Measurements from ENCODE around the gene E4F1. TPM values are rescaled to one million over a fixed set of nuclear protein-coding genes. Genes with fewer than 3 reads are reported as not detected.

Gene E4F1, protein sequence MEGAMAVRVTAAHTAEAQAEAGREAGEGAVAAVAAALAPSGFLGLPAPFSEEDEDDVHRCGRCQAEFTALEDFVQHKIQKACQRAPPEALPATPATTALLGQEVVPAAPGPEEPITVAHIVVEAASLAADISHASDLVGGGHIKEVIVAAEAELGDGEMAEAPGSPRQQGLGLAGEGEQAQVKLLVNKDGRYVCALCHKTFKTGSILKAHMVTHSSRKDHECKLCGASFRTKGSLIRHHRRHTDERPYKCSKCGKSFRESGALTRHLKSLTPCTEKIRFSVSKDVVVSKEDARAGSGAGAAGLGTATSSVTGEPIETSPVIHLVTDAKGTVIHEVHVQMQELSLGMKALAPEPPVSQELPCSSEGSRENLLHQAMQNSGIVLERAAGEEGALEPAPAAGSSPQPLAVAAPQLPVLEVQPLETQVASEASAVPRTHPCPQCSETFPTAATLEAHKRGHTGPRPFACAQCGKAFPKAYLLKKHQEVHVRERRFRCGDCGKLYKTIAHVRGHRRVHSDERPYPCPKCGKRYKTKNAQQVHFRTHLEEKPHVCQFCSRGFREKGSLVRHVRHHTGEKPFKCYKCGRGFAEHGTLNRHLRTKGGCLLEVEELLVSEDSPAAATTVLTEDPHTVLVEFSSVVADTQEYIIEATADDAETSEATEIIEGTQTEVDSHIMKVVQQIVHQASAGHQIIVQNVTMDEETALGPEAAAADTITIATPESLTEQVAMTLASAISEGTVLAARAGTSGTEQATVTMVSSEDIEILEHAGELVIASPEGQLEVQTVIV
- 59.2 and 250 TPM in 2 replicates for total RNA-seq (2011; cell fraction: chromatin; rRNA removed; ENCODE audit: low replicate concordance)
- 208 and 236 TPM in 2 replicates for total RNA-seq (2011; cell fraction: nucleolus; rRNA removed)
- 68.1 and 94.3 TPM in 2 replicates for total RNA-seq (2011; cell fraction: nucleoplasm; rRNA removed)
- total RNA-seq (2014; rRNA removed) (94.9 and 97.1 TPM in 2 replicates), total RNA-seq (2014; rRNA removed; fragmentation: Illumina TruSeq; extraction: Trizol) (3.7 and 5.5 TPM in 2 replicates), total RNA-seq (2015; rRNA removed; fragmentation: Illumina TruSeq; extraction: Trizol) (33.1 and 37.3 TPM in 2 replicates), total RNA-seq (2021) (53.2 and 63.2 TPM in 2 replicates), polyA plus RNA-seq (2011; rRNA removed) (20.4 and 32.0 TPM in 2 replicates), polyA plus RNA-seq (2014; fragmentation: Illumina TruSeq; extraction: Trizol) (5.6 and 23.2 TPM in 2 replicates), polyA plus RNA-seq (2014; fragmentation: Nextera tagmentation; extraction: Ambion mirVana) (under 1 TPM; 0.48 to 0.96 TPM), polyA plus RNA-seq (2014; rRNA removed) (58.7 and 62.7 TPM in 2 replicates), polyA minus RNA-seq (2011; rRNA and poly(A)+ RNA removed) (5.5 and 8.4 TPM in 2 replicates), Bru-seq, nascent RNA (percentile 76 among the genes with signal in this experiment), BruChase-seq, experiment 1, labeled RNA remaining after a 2-hour chase (percentile 66 among the genes with signal in this experiment), BruChase-seq, experiment 2, labeled RNA remaining after a 6-hour chase (percentile 75 among the genes with signal in this experiment)
- polyA plus RNA-seq (2011; cell fraction: cytosol; rRNA removed): 27.5 and 65.2 TPM in 2 replicates
- 215 and 329 TPM in 2 replicates for polyA plus RNA-seq (2011; cell fraction: nucleus; rRNA removed)
- polyA plus RNA-seq (2012): 34.9 and 35.9 TPM in 2 replicates
- 30.6 and 30.9 TPM in 2 replicates for polyA minus RNA-seq (2011; cell fraction: cytosol; rRNA and poly(A)+ RNA removed)
- 67.1 and 68.3 TPM in 2 replicates for polyA minus RNA-seq (2011; cell fraction: nucleus; rRNA and poly(A)+ RNA removed)
- long read RNA-seq, experiment 1, transcript E4F1-201 (14 exons, 2,573 nt): major isoform, 55 of 236 reads
- long read RNA-seq, experiment 1, partial matches to known transcripts: 55 of 236 reads
- long read RNA-seq, experiment 1, other reads (novel, unspliced or antisense): 125 of 236 reads
- long read RNA-seq, experiment 2, transcript E4F1-201 (14 exons, 2,573 nt): major isoform, 9 of 43 reads
- long read RNA-seq, experiment 2, partial matches to known transcripts: 13 of 43 reads
- long read RNA-seq, experiment 2, other reads (novel, unspliced or antisense): 21 of 43 reads
- long read RNA-seq, experiment 3, transcript E4F1-201 (14 exons, 2,573 nt): major isoform, 31 of 60 reads
- long read RNA-seq, experiment 3, partial matches to known transcripts: 3 of 60 reads
- long read RNA-seq, experiment 3, other reads (novel, unspliced or antisense): 26 of 60 reads

DNA sequence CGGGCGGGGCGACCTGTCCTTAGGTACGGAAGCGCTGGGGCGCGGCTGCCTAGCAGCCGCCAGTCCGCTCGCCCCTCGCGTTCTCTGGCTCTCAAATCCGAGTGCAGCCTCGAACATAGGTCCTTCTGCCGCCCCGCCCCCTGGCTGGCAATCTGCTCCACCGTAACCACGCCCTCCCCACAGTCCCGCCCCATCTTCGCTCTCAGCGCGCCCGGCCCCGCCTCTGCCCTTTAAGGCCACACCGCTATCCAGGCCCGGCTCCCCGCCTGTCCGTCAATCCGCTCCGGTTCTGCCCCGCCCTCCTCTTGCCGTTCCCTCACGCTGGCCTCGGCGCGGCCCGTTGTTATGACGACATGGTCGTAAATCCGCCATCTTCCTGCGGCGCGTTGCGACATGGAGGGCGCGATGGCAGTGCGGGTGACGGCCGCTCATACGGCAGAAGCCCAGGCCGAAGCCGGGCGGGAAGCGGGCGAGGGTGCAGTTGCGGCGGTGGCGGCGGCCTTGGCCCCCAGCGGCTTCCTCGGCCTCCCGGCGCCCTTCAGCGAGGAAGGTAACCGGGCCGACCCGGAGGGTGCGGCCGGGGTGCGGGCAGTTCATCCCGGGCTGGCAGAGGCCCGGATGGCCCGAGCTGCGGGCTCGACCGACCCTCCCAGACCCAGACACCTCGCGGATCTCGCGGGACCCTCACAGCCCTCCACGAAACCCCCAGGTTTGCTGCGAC is at the start of gene E4F1:
TSS of gene E4F1 (plus strand) at position 371 of the 721 bp plus-strand sequence. CDS start at position 394, 23 bp downstream.
- DNase-seq (ENCODE audit: extremely low read depth in 1 of 4, low spot score in 3 of 4) (peak; percentile 94 to 100 (median 96)), FAIRE-seq (peak; percentile 96), ATAC-seq (peak; percentile 94)
- Histone ChIP-seq H3K79me2 (ENCODE audit: control insufficient read depth, insufficient read depth, low read length) (peaks cover 47% of the 10 kb centered on the region), H3K4me2 (ENCODE audit: insufficient read depth, low read length) (peak within 1 kb of the TSS; percentile 77), H3K27me3 (ENCODE audit: control insufficient read depth in 2 of 2, insufficient read depth in 2 of 2, low read length in 2 of 2) (no peaks in the 10 kb centered on the region), H4K20me1 (replicated peaks; ENCODE audit: control insufficient read depth, insufficient read depth, low read length) (peaks cover 11% of the 10 kb centered on the region), H3K36me3 (ENCODE audit: control insufficient read depth, insufficient read depth, low read length) (peaks cover 32% of the 10 kb centered on the region; the same call in 1 of the 3 replicates), H3K9me3 (replicated peaks; ENCODE audit: control insufficient read depth, insufficient read depth, low read depth, low read length) (no peaks in the 10 kb centered on the region), H2AFZ (ENCODE audit: low read depth, low read length) (peak within 1 kb of the TSS; percentile 83), H3K4me3 (peak within 1 kb of the TSS; percentile 87), H3K9me1 (ENCODE audit: control insufficient read depth, insufficient read depth, low read length) (no peaks in the 10 kb centered on the region), H3K27ac (ENCODE audit: extremely low read depth, low read depth, low read length) (peak within 1 kb of the TSS; percentile 82), H3K9ac (ENCODE audit: insufficient read depth in 1 of 2, low read depth in 2 of 2, low read length in 2 of 2) (peak within 1 kb of the TSS; percentile 91 to 98), H3K4me1 (replicated peaks in 1 of 2; ENCODE audit: control insufficient read depth in 2 of 2, insufficient read depth in 2 of 2, low read length in 2 of 2) (peaks cover 11 to 59% of the 10 kb centered on the region in 2 experiments; a peak in 3 of 5 replicates)
- ChIA-PET POLR2A (interaction anchor here (0.6 to 5.0 kb wide), 9 partner anchors 9 to 259 kb away, joined by 3 to 29 read pairs (median 5); partner anchors contain the start of genes BRICD5, ECI1, PGP and RPS2), CTCF (ENCODE audit: low intra/inter-chr PET ratio) (no interaction called here)
- no TSS peak for BruUV-seq (replicated peaks)
- intact Hi-C loops (cut with micrococcal nuclease) (loop anchor here (1.0 kb wide), 1 partner anchor 28 kb away; the partner anchor contains the start of gene ECI1), in situ Hi-C loops (cut with MboI) (no loop called here)
- under 1% methylated on average over 46 of the region's 82 CpGs for WGBS (ENCODE audit: insufficient coverage, low coverage, missing lambda C conversion rate)
- TF ChIP-seq XRCC5 (IDR thresholded peaks at IDR 0.05; ENCODE audit: low read depth, low read length): no peak
- no peak for TF ChIP-seq ETV6 (IDR thresholded peaks at IDR 0.05; ENCODE audit: borderline replicate concordance in 1 of 2, low read depth in 2 of 2, low read length in 1 of 2)
- no peak for TF ChIP-seq ETV6 (CRISPR knock-in tag; IDR thresholded peaks at IDR 0.05; ENCODE audit: borderline replicate concordance)
- TF ChIP-seq, protein P1, sequence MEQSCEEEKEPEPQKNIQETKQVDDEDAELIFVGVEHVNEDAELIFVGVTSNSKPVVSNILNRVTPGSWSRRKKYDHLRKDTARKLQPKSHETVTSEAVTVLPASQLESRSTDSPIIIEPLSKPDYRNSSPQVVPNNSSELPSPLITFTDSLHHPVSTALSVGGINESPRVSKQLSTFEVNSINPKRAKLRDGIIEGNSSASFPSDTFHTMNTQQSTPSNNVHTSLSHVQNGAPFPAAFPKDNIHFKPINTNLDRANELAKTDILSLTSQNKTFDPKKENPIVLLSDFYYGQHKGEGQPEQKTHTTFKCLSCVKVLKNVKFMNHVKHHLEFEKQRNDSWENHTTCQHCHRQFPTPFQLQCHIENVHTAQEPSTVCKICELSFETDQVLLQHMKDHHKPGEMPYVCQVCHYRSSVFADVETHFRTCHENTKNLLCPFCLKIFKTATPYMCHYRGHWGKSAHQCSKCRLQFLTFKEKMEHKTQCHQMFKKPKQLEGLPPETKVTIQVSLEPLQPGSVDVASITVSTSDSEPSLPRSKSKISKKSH (CRISPR knock-in tag; IDR thresholded peaks at IDR 0.05): no peak
- no peak for TF ChIP-seq STAT5B (CRISPR knock-in tag; IDR thresholded peaks at IDR 0.05)
- no peak for TF ChIP-seq ELF4 (CRISPR knock-in tag; IDR thresholded peaks at IDR 0.05)
- TF ChIP-seq ZC3H11A (IDR thresholded peaks at IDR 0.05; ENCODE audit: low read depth, low read length): no peak
- TF ChIP-seq, protein P2, sequence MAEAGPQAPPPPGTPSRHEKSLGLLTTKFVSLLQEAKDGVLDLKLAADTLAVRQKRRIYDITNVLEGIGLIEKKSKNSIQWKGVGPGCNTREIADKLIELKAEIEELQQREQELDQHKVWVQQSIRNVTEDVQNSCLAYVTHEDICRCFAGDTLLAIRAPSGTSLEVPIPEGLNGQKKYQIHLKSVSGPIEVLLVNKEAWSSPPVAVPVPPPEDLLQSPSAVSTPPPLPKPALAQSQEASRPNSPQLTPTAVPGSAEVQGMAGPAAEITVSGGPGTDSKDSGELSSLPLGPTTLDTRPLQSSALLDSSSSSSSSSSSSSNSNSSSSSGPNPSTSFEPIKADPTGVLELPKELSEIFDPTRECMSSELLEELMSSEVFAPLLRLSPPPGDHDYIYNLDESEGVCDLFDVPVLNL (CRISPR knock-in tag; IDR thresholded peaks at IDR 0.05; ENCODE audit: low read depth): 0 out of 2 replicates have a peak, but pooled peaks have one; percentile 51
- peak; percentile 50; the same call in 1 of the 2 replicates for TF ChIP-seq RNF2 (IDR thresholded peaks at IDR 0.05)
- TF ChIP-seq CC2D1A (IDR thresholded peaks at IDR 0.05): no peak
- no peak for TF ChIP-seq DMBX1 (CRISPR knock-in tag; IDR thresholded peaks at IDR 0.05; ENCODE audit: borderline replicate concordance)

All from K562 (cell line).